BJ (cell line): Measurements from ENCODE around the gene CRTC3. TPM values are rescaled to one million over a fixed set of nuclear protein-coding genes. Genes with fewer than 3 reads are reported as not detected.

Experiments used
- CTCF ChIA-PET: fragments of 350-600 bp; formaldehyde crosslinking; extraction: SDS; loops from one replicate; lab custom pipeline; 2021; ENCODE audit warnings: antibody characterized with exemption, inconsistent platforms; lab: Yijun Ruan, JAX
- POLR2A ChIA-PET: fragments of 300-600 bp; sonication (Branson Sonifier 250); formaldehyde crosslinking; extraction: SDS; loops from one replicate; lab custom pipeline; 2021; ENCODE audit warnings: antibody characterized with exemption; lab: Charles Lee
- DNase-seq: peaks from one replicate; pipeline ENCODE4 v3.0.0-alpha.2; 2011; ENCODE audit warnings: low read depth
- H3K27me3 ChIP-seq: 2 replicates; pipeline ENCODE4 v1.6.0; 2011; ENCODE audit warnings: low read length; ENCODE audit not compliant: control insufficient read depth, insufficient read depth
- H3K36me3 ChIP-seq: 2 replicates; pipeline ENCODE4 v1.5.1; 2011; ENCODE audit warnings: low read length; ENCODE audit not compliant: control insufficient read depth, insufficient read depth
- H3K4me3 ChIP-seq: 2 replicates; pipeline ENCODE4 v1.5.1; 2011; ENCODE audit warnings: low read depth, mild to moderate bottlenecking, control low read depth, low read length
- polyA plus RNA-seq: library from polyadenylated mRNA; depleted of rRNA; stranded (reverse); fragments of >200 nt; gene quantifications from 2 replicates; pipeline ENCODE4 v1.2.3, GENCODE V29; 2011
- TF ChIP-seq, protein P1 (sequence below): IDR thresholded peaks from 2 replicates; pipeline ENCODE4 v1.5.1; 2011; ENCODE audit warnings: low read depth, mild to moderate bottlenecking, control low read depth, inconsistent platforms, low read length, moderate library complexity; ENCODE audit not compliant: insufficient read depth

Gene CRTC3
- polyA plus RNA-seq, 1 experiment, result 28.5 TPM

DNA sequence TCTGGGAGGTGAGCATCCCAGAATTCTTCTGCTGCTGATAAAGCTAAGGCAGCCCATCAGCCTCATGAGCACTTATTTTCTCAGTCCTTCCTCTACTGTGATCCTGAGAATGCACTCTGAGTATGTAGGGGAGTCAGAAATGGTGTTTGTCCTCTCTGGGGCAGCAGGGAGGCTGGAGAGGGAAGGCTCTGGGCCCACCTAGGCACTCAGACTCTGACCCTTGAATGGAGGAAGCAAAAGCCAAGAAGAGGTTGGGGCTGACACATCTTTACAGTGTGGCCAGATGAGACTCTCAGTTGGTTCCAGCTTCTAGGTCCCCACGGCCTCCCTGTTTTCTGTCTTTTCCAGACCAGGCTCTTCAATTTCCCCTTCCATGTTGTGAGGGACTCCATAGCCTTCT lies 151.3 kb downstream of the CRTC3 start:
- ChIA-PET POLR2A (no interaction called here), CTCF (interaction anchor here (0.7 to 1.7 kb wide), 4 partner anchors 12 to 204 kb away, joined by 4 to 5 read pairs (median 4); no protein-coding TSS in a partner anchor)
- Histone ChIP-seq H3K27me3 (no peaks in the 10 kb centered on the region), H3K36me3 (no peaks in the 10 kb centered on the region), H3K4me3 (no peak overlapping the region)
- TF ChIP-seq, protein P1, sequence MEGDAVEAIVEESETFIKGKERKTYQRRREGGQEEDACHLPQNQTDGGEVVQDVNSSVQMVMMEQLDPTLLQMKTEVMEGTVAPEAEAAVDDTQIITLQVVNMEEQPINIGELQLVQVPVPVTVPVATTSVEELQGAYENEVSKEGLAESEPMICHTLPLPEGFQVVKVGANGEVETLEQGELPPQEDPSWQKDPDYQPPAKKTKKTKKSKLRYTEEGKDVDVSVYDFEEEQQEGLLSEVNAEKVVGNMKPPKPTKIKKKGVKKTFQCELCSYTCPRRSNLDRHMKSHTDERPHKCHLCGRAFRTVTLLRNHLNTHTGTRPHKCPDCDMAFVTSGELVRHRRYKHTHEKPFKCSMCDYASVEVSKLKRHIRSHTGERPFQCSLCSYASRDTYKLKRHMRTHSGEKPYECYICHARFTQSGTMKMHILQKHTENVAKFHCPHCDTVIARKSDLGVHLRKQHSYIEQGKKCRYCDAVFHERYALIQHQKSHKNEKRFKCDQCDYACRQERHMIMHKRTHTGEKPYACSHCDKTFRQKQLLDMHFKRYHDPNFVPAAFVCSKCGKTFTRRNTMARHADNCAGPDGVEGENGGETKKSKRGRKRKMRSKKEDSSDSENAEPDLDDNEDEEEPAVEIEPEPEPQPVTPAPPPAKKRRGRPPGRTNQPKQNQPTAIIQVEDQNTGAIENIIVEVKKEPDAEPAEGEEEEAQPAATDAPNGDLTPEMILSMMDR, result no peak
- DNase-seq, result no peak

DNA sequence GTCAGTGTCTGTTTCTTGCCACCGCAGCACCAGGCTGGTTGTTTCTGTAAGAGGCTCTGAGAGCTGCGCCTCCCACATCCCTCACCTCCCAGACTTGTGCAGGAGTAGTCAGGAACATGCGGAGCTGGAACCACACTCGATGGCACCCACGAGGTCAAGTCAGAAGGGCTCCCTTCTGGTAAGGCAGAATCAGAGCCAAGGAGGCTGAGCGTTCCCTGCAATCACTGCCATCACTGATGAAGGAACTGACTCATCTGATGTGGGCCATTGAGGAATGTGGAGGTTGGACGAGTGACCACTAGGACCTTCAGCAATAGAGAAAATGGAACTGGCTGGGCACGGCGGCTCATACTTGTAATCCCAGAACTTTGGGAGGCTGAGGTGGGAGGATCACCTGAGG lies 151.8 kb downstream of the CRTC3 start:
- Histone ChIP-seq H3K27me3 (no peaks in the 10 kb centered on the region), H3K4me3 (no peak overlapping the region), H3K36me3 (no peaks in the 10 kb centered on the region)
- TF ChIP-seq, protein P1, result no peak
- CTCF ChIA-PET, result interaction anchor here (0.7 to 1.7 kb wide), 4 partner anchors 12 to 204 kb away, joined by 4 to 5 read pairs (median 4); no protein-coding TSS in a partner anchor
- POLR2A ChIA-PET, result no interaction called here
- DNase-seq, result peak; percentile 46

GRCh38 chr15:90683371-90683770 lies 153.6 kb downstream of the CRTC3 start:
- TF ChIP-seq, protein P1, result no peak
- Histone ChIP-seq H3K27me3 (no peaks in the 10 kb centered on the region), H3K36me3 (no peaks in the 10 kb centered on the region), H3K4me3 (no peak overlapping the region)
- POLR2A ChIA-PET, result no interaction called here
- no peak for DNase-seq
- CTCF ChIA-PET, result interaction anchor here (0.6 to 4.0 kb wide), 3 partner anchors 8 to 35 kb away, joined by 3 to 17 read pairs (median 4); no protein-coding TSS in a partner anchor

DNA sequence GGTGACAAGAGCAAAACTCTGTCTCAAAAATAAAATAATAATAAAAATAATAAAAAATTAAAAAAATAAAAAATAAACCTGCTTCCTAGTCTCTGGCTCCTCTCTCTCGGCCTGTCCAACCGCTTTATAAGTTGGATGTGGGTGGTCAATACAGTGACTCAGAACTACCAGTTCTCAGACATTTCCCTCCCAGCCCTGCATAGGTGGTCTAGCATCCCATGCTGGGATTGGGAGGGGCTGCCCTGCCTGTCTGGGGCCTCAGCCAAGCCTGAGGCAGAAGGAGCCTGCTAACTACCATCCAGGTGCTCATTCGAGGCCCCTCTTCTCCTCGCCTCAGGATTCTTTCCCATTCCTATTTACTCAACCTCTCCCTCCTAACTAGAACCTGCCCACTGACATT lies 154.2 kb downstream of the CRTC3 start:
- H3K27me3 ChIP-seq, result no peaks in the 10 kb centered on the region
- CTCF ChIA-PET, result interaction anchor here (1.3 to 4.0 kb wide), 2 partner anchors 8 to 35 kb away, joined by 4 to 17 read pairs; no protein-coding TSS in a partner anchor
- DNase-seq, result no peak
- H3K4me3 ChIP-seq, result no peak overlapping the region
- no peaks in the 10 kb centered on the region for H3K36me3 ChIP-seq
- TF ChIP-seq, protein P1, result no peak
- POLR2A ChIA-PET, result no interaction called here

GRCh38 chr15:90684281-90684680 lies 154.6 kb downstream of the CRTC3 start:
- ChIA-PET CTCF (interaction anchor here (0.8 to 4.0 kb wide), 3 partner anchors 9 to 364 kb away, joined by 3 to 17 read pairs (median 4); no protein-coding TSS in a partner anchor), POLR2A (no interaction called here)

More at GRCh38 chr15:90684281-90684680, 154.6 kb downstream of the CRTC3 start:
- no peak for DNase-seq
- TF ChIP-seq, protein P1, result no peak
- H3K27me3 ChIP-seq, result no peaks in the 10 kb centered on the region
- H3K36me3 ChIP-seq, result no peaks in the 10 kb centered on the region
- H3K4me3 ChIP-seq, result no peak overlapping the region
